ENCODE measurements around the gene GATA1.

GATA1 gene

GRCh38 chrX:48785540-48786214 is 713 bp upstream of the GATA1 start:
- DNase-seq, result no peak

- no peak for DNase-seq
These were observed 575 bp downstream of the GATA1 start for GRCh38 chrX:48786825-48787504.

GRCh38 chrX:48787505-48788443 is 1.4 kb downstream of the GATA1 start:
- DNase-seq, result no peak

GRCh38 chrX:48789366-48790220 is 3.2 kb downstream of the GATA1 start:
- DNase-seq, result no peak

- no peak for DNase-seq
These were observed 4.1 kb downstream of the GATA1 start for GRCh38 chrX:48790477-48790876.

GRCh38 chrX:48791063-48791820 is 4.9 kb downstream of the GATA1 start:
- DNase-seq, result no peak

GRCh38 chrX:48792219-48792618 is 5.8 kb downstream of the GATA1 start:
- DNase-seq, result no peak

GRCh38 chrX:48793935-48794334 is 7.5 kb downstream of the GATA1 start:
- no peak for DNase-seq

GRCh38 chrX:48794340-48794910 is 8.0 kb downstream of the GATA1 start:
- no peak for DNase-seq

- DNase-seq, result no peak
These were observed 8.6 kb downstream of the GATA1 start for GRCh38 chrX:48794911-48795515.

- DNase-seq, result no peak
These were observed 11.9 kb downstream of the GATA1 start for GRCh38 chrX:48798318-48798717.

- DNase-seq, result no peak
These were observed 14.3 kb downstream of the GATA1 start for GRCh38 chrX:48800574-48801279.

- DNase-seq, result peak; percentile 94
These were observed 15.1 kb downstream of the GATA1 start, which contains the start of gene HDAC6 for GRCh38 chrX:48801280-48802088. HDAC6 (plus strand) TSS chrX:48802067; CDS start chrX:48802693, 626 bp downstream.

- DNase-seq, result peak; percentile 79
These were observed 15.9 kb downstream of the GATA1 start for GRCh38 chrX:48802089-48802904.

GRCh38 chrX:48802905-48803200 is 16.5 kb downstream of the GATA1 start:
- DNase-seq, result no peak

GRCh38 chrX:48806081-48806480 is 19.7 kb downstream of the GATA1 start:
- DNase-seq, result no peak

- no peak for DNase-seq
These were observed 27.3 kb downstream of the GATA1 start for GRCh38 chrX:48813644-48814043.

- no peak for DNase-seq
These were observed 28.3 kb downstream of the GATA1 start for GRCh38 chrX:48814722-48815121.

GRCh38 chrX:48815266-48815665 is 28.9 kb downstream of the GATA1 start:
- no peak for DNase-seq
